AML-193 (cell line): ENCODE results near the gene E2F8.

Source experiments
- DNase-seq, 2 experiments: peaks; one replicate each; lab custom pipeline; 2025; lab: John Stamatoyannopoulos, UW

The E2F8 gene

GRCh38 chr11:19225123-19225522, 15.6 kb downstream of the E2F8 start:
- no peak for DNase-seq

- no peak for DNase-seq
Measured at GRCh38 chr11:19220903-19221724, 19.6 kb downstream of the E2F8 start.

GRCh38 chr11:19218786-19219460, 21.8 kb downstream of the E2F8 start:
- DNase-seq: no peak

GRCh38 chr11:19218216-19218615, 22.5 kb downstream of the E2F8 start:
- no peak for DNase-seq

- DNase-seq: no peak
Measured at GRCh38 chr11:19216709-19217374, 23.9 kb downstream of the E2F8 start.

- DNase-seq: peak in 1 of 2 experiments; percentile 38
Measured at GRCh38 chr11:19216021-19216420, 24.7 kb downstream of the E2F8 start.

GRCh38 chr11:19209617-19210370, 31.0 kb downstream of the E2F8 start:
- no peak for DNase-seq

GRCh38 chr11:19208959-19209546, 31.7 kb downstream of the E2F8 start:
- DNase-seq: no peak

- no peak for DNase-seq
Measured at GRCh38 chr11:19208181-19208580, 32.6 kb downstream of the E2F8 start.

- DNase-seq: no peak
Measured at GRCh38 chr11:19204836-19205235, 35.9 kb downstream of the E2F8 start.

- DNase-seq: no peak
Measured at GRCh38 chr11:19201737-19202605, 38.8 kb downstream of the E2F8 start, which contains the start of gene CSRP3. TSS of gene CSRP3 (minus strand) at chr11:19201983. CDS start at chr11:19192448, 9,535 bp downstream.

- DNase-seq: peak; percentile 70 to 72
Measured at GRCh38 chr11:19200410-19201201, 40.1 kb downstream of the E2F8 start.

- DNase-seq: no peak
Measured at GRCh38 chr11:19199771-19200170, 41.0 kb downstream of the E2F8 start.

GRCh38 chr11:19199048-19199447, 41.7 kb downstream of the E2F8 start:
- no peak for DNase-seq

- no peak for DNase-seq
Measured at GRCh38 chr11:19196432-19196831, 44.3 kb downstream of the E2F8 start.

GRCh38 chr11:19194620-19195308, 46.0 kb downstream of the E2F8 start:
- DNase-seq: no peak

- DNase-seq: no peak
Measured at GRCh38 chr11:19193916-19194315, 46.8 kb downstream of the E2F8 start.

- DNase-seq: no peak
Measured at GRCh38 chr11:19191530-19192169, 49.1 kb downstream of the E2F8 start.

- no peak for DNase-seq
Measured at GRCh38 chr11:19187833-19188258, 52.9 kb downstream of the E2F8 start.
